ENCODE results near the gene CIP2A.
A peak's percentile ranks its signal among the peaks of the same experiment; 100 is the strongest.
"Not testable (repeated sequence)": the region's sequence is repeated elsewhere in the genome, so short reads cannot be mapped to it uniquely, and the experiment has no call there.

Gene CIP2A

DNA sequence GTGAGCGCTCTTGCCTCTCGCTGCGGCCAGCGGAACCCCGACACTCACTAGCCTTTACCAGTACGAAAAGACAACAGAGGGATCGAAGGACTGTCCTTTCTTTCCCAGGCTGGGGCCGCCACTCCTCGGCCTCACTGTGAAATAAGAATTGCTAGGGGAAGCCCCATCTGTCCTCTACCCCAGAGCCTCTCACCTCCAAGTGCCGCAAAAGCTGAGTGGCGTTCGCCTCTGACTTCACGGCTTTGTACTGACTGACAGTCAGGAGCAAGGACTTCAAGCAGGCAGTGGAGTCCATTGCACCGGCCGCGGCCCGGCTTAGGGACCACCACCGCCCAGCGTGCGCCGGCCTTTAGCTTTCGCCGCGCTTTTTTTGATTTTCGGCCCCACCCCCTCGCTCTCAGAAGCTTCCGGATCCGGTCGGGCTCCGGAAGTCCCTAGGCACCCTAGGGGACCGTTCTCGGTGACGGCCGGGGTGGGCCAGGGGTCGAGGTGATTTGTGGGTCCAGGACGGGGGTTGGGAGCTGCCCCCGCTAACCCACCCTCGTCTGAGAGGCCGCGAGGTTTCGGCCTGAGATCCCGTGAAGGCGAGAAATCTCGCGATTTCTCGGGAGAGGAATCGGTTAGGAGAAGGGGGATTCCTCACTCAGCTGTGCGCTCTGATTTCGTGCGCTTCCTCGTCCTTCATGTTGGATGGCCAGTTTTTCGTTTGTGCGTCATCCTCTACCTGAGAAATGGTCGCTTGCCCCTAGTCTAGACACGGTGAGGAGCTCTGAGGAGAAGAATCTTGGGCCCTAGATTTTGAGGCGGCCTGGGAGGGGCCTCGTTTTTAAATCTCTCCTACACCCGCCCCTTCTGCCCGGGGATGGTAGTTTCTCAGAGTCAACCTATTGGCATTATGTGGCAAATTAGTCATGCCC lies at the start of gene CIP2A, which contains the start of gene DZIP3:
CIP2A (minus strand) TSS at position 358 of the 917 bp plus-strand sequence; CDS start at position 295, 63 bp downstream.
DZIP3 (plus strand) TSS at position 642 of the 917 bp plus-strand sequence. CDS start 15,685 bp downstream, outside the sequence.
- DNase-seq (ENCODE audit: low read depth in 1 of 2, low spot score in 1 of 2), result peak; percentile 56 to 70

- no peak for DNase-seq (ENCODE audit: low read depth in 1 of 2, low spot score in 1 of 2)
Measured at GRCh38 chr3:108629974-108630373, 40.7 kb upstream of the CIP2A start.

DNA sequence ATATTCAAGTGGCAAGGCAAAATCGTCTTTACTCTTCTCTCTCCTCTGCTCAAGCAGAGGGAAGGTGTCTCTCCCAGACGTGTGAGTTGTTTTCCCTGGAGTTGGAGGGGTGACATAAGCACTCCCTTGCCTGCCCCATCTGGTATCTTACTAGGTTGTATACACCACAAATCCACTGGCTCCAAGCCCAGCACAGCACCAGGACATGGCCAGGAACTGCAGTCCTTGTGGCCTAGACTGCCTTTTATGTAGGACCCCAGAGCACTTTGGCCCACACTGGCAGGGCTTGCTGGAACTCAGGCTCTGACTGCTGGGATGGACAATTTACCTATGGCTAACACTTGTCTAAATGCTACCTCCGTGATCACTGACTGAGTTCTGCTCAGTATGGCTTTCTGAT lies 34.3 kb upstream of the CIP2A start:
- DNase-seq (ENCODE audit: low read depth in 1 of 2, low spot score in 1 of 2), result no peak

- DNase-seq (ENCODE audit: low read depth in 1 of 2, low spot score in 1 of 2), result no peak
Measured at GRCh38 chr3:108620250-108620649, 31.0 kb upstream of the CIP2A start.

- not testable (repeated sequence) for DNase-seq (ENCODE audit: low read depth in 1 of 2, low spot score in 1 of 2)
Measured at GRCh38 chr3:108616090-108616489, 26.9 kb upstream of the CIP2A start.

- no peak for DNase-seq (ENCODE audit: low read depth in 1 of 2, low spot score in 1 of 2)
Measured at GRCh38 chr3:108610651-108611050, 21.4 kb upstream of the CIP2A start.

- DNase-seq (ENCODE audit: low read depth in 1 of 2, low spot score in 1 of 2), result no peak
Measured at GRCh38 chr3:108608750-108609149, 19.5 kb upstream of the CIP2A start.

- DNase-seq (ENCODE audit: low read depth in 1 of 2, low spot score in 1 of 2), result no peak
Measured at GRCh38 chr3:108605491-108605890, 16.3 kb upstream of the CIP2A start.

DNA sequence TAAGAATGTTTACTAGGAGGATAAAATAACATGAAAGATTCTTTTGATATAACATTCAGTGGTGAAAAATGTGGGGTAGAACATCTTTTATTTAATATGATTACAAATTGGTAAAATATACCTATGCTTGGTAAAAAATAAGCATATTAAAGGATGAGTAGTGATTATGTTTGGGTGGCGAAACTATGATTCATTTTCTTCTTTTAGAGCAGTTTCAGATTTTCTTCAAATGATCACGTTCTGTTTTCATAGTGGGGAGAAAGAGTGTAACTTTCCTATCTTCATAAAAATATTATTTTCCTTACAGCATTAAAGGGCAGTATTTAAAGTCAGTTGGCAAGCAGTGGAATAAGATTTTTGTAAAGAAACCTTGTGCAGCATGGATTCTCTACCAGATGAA lies 15.8 kb upstream of the CIP2A start:
- DNase-seq (ENCODE audit: low read depth in 1 of 2, low spot score in 1 of 2), result no peak

DNA sequence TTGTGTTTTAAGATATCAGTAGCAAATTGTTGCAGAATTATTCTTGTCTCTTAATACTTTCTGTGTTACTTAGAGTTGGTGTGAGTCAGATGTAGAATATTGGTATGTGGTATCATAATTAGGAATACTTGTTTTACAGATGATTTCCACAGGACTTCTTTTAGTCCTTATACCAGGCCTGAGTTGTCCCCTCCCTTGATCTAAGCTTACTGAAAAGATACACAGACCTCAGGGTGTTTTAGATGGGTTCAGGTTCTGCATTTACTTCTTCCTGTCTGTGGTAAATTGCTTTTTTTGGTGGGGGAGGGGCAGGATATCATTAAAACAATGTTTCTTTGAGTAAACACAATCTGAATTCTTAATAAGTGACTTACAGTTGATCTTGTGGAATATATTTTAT lies 14.5 kb upstream of the CIP2A start:
- DNase-seq (ENCODE audit: low read depth in 1 of 2, low spot score in 1 of 2), result no peak

GRCh38 chr3:108602935-108603294 lies 13.7 kb upstream of the CIP2A start:
- no peak for DNase-seq (ENCODE audit: low read depth in 1 of 2, low spot score in 1 of 2)

DNA sequence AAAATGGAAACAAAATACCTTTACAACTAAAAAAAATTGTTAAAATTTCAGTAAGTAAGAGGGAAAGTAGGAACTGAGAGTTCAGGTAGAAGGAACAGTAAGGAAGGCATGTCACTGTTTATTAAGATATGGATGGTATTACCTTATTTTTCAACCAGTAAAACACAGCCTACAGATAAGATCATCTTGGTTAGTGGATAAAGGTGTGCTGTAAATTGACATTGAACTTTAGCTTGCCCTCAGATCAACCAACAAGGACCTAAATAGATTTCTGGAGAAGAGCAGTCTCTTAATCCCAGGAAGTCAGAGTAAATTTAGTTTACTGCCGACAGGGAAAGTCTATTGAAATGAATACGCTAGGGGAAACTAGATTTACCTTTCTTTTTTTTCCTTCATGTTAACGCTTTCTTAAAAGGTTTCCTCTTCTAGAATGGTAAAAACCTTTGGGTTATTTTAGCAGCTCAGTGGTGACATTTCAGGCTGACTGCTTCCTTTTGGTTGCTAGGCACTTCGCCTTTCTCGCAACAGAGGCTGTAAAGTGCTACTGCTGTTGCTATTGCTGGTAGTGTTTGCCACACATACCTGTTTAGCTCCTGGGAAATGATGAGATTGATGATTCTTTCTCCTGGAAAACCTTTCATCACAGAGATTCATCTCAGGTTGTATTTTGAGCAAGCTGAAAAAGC lies 13.2 kb upstream of the CIP2A start:
- no peak for DNase-seq (ENCODE audit: low read depth in 1 of 2, low spot score in 1 of 2)

- no peak for DNase-seq (ENCODE audit: low read depth in 1 of 2, low spot score in 1 of 2)
Measured at GRCh38 chr3:108599677-108600409, 10.6 kb upstream of the CIP2A start.

GRCh38 chr3:108598375-108598774 lies 9.1 kb upstream of the CIP2A start:
- DNase-seq (ENCODE audit: low read depth in 1 of 2, low spot score in 1 of 2), result no peak

DNA sequence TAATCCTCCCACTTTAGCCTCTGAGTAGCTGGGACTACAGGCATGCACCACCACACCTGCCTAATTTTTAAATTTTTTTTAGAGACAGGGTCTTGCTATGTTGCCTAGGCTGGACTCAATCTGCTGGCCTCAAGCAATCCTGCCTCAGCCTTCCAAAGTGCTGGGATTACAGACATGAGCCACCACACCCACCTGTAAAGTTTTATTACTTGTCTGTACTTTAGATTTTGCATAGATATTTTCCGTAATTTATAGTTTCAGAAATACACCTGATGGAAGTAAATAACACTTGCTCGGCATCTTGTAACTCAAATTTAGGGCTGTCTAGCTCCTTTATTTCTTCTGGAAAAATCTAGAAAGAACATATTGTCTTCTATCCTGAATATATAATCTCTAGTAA lies 6.1 kb upstream of the CIP2A start:
- DNase-seq (ENCODE audit: low read depth in 1 of 2, low spot score in 1 of 2), result no peak

DNA sequence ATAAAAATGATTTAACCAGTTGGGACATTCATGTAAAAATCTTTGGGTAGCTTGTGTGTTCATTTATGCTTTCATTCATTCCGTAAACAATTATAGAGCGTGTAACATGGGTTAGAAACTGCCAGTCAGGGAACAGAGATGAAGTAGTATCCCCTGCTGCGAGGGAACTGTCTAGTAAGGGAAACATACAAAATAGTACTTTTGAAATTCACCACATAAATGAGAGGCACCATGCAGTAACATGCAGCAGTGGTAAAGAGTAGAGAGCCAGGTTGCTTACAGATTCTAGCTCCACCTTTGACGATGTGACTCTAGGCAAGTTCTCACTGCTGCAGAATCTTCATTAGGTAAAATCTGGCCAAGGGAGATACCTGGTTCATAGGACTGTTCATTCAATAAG lies 1.2 kb upstream of the CIP2A start:
- DNase-seq (ENCODE audit: low read depth in 1 of 2, low spot score in 1 of 2), result no peak

- no peak for DNase-seq (ENCODE audit: low read depth in 1 of 2, low spot score in 1 of 2)
Measured at GRCh38 chr3:108589998-108590323, 723 bp upstream of the CIP2A start.

DNA sequence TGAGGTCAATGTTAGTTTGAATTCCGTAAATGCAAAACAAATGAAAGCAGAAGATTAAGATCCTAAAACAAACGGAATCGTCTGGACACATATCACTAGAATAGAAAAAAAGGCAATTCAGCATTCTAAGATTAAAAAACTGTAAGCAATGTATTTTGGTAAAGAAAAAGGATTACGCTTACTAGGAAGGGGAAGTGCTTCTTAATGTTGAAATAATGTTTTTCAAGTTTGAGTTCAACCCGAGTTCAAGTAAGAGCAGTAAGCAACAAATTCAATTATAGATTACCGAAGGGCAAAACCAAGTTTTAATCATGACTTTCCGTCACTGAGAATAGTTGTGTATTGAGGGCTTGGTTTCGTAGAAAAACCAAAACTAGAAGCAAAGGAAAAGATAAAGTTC lies 637 bp downstream of the CIP2A start:
- no peak for DNase-seq (ENCODE audit: low read depth in 1 of 2, low spot score in 1 of 2)

DNA sequence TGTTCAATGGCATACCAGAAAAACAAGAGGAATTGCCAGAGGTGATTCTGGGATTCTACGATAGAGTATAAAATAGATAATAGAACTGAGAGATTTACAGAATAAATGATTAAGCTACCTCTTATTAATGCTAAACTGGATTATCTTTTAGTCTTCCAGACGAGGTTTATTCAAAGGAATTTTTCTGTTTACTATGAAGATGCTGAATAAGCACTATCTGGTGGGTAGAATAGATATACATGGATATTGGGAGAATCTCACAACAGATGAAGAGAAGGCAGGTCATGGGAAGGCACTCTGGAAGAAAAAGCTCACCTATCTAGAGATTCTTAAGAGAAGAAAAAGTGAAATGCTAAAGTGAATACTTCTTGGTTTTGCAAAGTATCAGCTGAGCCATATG lies 11.2 kb downstream of the CIP2A start:
- no peak for DNase-seq (ENCODE audit: low read depth in 1 of 2, low spot score in 1 of 2)

GRCh38 chr3:108569336-108569735 lies 19.9 kb downstream of the CIP2A start:
- no peak for DNase-seq (ENCODE audit: low read depth in 1 of 2, low spot score in 1 of 2)

DNA sequence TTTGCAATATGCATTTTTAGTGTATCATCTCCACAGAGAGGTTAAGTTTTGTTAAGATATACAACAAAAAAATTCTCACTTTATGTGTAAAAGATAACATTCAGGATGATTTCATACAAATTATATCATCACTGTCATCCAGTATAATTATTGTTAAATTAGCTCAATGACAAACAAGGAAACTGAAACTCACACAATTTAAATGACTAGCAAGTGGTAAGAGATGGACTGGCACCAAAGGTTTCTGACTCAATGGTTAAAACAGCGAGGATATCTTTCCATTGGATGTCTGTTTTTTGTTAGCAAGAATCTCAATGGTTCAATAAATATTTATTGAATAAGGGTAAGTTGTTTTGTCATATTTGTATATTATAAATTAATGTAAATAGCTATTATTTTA lies 22.6 kb downstream of the CIP2A start:
- no peak for DNase-seq (ENCODE audit: low read depth in 1 of 2, low spot score in 1 of 2)

GRCh38 chr3:108565506-108565905 lies 23.7 kb downstream of the CIP2A start:
- DNase-seq (ENCODE audit: low read depth in 1 of 2, low spot score in 1 of 2), result no peak

Data from activated T-helper 1 cell treated with anti-CD3 and anti-CD28 coated beads, Interleukin-2, amount 50 U/mL, for 16 hours (primary cell).